Progenitor cell of endocrine pancreas (in vitro differentiated cells): Measurements from ENCODE around the gene LIPN. TPM values are rescaled to one million over a fixed set of nuclear protein-coding genes. Genes with fewer than 3 reads are reported as not detected.

ENCODE experiments used
- DNase-seq: peaks from one replicate; pipeline ENCODE4 v3.0.0; 2021; ENCODE audit warnings: low spot score; ENCODE audit not compliant: unreplicated experiment
- H3K27ac Mint-ChIP-seq: 2 replicates; pipeline ENCODE4 v1.8.0; 2021; ENCODE audit warnings: mild to moderate bottlenecking, moderate library complexity, mixed read lengths
- H3K27me3 Mint-ChIP-seq: 2 replicates; pipeline ENCODE4 v1.8.0; 2021; ENCODE audit warnings: mixed read lengths
- H3K36me3 Mint-ChIP-seq: 2 replicates; pipeline ENCODE4 v1.8.0; 2022; ENCODE audit warnings: mixed read lengths; ENCODE audit not compliant: insufficient read depth
- H3K4me1 Mint-ChIP-seq: 2 replicates; pipeline ENCODE4 v1.8.0; 2021; ENCODE audit warnings: low read depth, mixed read lengths
- H3K4me3 Mint-ChIP-seq: 2 replicates; pipeline ENCODE4 v1.8.0; 2021; ENCODE audit warnings: low read depth, mild to moderate bottlenecking, moderate library complexity, mixed read lengths
- H3K9me3 Mint-ChIP-seq: 2 replicates; pipeline ENCODE4 v1.8.0; 2021; ENCODE audit warnings: low read depth, mixed read lengths
- total RNA-seq: library from RNA; stranded (reverse); gene quantifications from 2 replicates; pipeline ENCODE4 v1.2.1, GENCODE V29; 2021
- TF ChIP-seq, protein P1 (sequence below): fragments of 200-600 bp; sonication (generic); IDR thresholded peaks from one replicate; pipeline ENCODE4 v1.5.0; 2021; ENCODE audit warnings: antibody characterized with exemption, mild to moderate bottlenecking; ENCODE audit not compliant: unreplicated experiment

Gene LIPN
- total RNA-seq, 1 donor from 2014 or later = not detected

DNA sequence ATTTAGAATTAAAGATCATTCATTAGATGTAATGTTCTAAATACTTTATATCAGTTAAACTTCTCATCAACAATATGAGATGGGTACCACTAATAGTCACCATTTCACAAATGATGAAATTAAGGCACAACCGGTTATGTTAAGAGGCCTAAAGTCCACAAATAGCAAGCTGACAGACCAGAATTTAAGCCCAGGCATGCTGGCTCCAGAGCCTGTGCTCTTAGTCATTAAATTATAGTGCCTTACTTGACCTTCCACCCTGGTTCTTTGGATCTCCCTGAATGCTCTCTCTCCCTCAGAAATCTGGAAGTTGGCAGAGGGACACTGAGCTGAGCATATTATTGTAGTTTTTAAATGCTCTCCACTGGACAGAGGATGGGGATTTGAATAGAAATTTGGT lies 3.6 kb downstream of the LIPN start:
- no peaks in the 10 kb centered on the region for H3K27me3 Mint-ChIP-seq
- TF ChIP-seq, protein P1, sequence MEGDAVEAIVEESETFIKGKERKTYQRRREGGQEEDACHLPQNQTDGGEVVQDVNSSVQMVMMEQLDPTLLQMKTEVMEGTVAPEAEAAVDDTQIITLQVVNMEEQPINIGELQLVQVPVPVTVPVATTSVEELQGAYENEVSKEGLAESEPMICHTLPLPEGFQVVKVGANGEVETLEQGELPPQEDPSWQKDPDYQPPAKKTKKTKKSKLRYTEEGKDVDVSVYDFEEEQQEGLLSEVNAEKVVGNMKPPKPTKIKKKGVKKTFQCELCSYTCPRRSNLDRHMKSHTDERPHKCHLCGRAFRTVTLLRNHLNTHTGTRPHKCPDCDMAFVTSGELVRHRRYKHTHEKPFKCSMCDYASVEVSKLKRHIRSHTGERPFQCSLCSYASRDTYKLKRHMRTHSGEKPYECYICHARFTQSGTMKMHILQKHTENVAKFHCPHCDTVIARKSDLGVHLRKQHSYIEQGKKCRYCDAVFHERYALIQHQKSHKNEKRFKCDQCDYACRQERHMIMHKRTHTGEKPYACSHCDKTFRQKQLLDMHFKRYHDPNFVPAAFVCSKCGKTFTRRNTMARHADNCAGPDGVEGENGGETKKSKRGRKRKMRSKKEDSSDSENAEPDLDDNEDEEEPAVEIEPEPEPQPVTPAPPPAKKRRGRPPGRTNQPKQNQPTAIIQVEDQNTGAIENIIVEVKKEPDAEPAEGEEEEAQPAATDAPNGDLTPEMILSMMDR = no peak
- H3K27ac Mint-ChIP-seq = no peak overlapping the region
- H3K4me3 Mint-ChIP-seq = no peak overlapping the region
- H3K36me3 Mint-ChIP-seq = no peaks in the 10 kb centered on the region
- DNase-seq = no peak
- no peaks in the 10 kb centered on the region for H3K9me3 Mint-ChIP-seq
- H3K4me1 Mint-ChIP-seq = peaks cover 8% of the 10 kb centered on the region

DNA sequence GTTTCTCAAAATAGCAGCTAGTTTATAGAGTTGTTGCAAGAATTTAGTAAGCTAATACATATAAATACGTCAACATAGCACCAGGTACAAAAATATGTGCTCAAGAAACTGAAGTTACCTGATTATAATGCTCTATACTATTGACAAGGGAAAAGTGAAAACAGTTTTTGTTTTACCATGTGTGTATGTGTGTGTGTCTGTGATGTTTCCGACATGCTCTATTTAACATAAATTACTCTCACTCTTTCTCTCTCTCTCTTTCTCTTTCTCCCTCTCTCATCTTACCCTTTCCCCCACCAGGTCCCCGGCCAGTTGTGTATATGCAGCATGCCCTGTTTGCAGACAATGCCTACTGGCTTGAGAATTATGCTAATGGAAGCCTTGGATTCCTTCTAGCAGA lies 4.3 kb downstream of the LIPN start:
- H3K27ac Mint-ChIP-seq = no peak overlapping the region
- H3K36me3 Mint-ChIP-seq = no peaks in the 10 kb centered on the region
- no peaks in the 10 kb centered on the region for H3K9me3 Mint-ChIP-seq
- H3K4me1 Mint-ChIP-seq = peaks cover 8% of the 10 kb centered on the region
- DNase-seq = no peak
- H3K4me3 Mint-ChIP-seq = no peak overlapping the region
- H3K27me3 Mint-ChIP-seq = no peaks in the 10 kb centered on the region
- TF ChIP-seq, protein P1 = no peak

DNA sequence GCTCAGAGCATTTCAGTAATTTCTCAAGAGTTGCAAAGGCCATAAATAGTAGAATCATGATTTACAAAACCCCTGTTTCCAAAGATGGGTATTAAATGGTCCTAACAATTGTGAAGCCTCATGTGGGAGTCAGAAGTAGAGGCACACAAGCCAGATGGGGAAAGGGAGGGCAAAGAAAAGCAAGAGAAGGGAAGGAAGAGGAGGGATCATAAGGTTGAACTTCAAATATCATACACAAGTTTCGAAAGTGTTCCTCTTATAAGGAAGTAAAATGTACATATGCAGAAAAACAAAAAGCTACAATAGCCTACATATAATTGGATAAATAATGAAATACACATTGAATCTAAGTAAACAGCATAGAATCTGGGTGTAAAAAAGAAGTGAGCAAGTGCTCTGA lies 6.0 kb downstream of the LIPN start:
- TF ChIP-seq, protein P1 = no peak
- no peak overlapping the region for H3K4me3 Mint-ChIP-seq
- H3K27ac Mint-ChIP-seq = no peak overlapping the region
- peaks cover 8% of the 10 kb centered on the region for H3K4me1 Mint-ChIP-seq
- no peaks in the 10 kb centered on the region for H3K27me3 Mint-ChIP-seq
- no peaks in the 10 kb centered on the region for H3K9me3 Mint-ChIP-seq
- H3K36me3 Mint-ChIP-seq = no peaks in the 10 kb centered on the region
- DNase-seq = no peak

DNA sequence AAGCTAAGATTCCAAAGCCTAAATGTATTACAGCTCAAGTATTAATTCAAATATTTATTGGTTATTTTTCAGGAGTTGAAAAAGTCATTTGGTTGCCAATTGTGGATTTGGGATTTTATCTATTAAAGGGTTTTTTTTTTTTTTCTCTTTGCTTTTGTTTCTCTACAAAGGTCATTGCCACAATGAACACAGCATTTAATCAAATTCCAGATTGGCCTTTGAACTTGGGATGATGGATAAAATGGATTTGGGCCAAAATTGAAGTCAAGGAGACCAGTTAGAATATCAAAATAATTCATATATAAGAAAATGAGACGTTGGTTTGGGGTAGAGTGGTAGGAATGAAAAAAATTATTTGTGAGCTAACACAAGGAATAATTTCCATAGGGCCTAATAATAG lies 9.6 kb downstream of the LIPN start:
- no peaks in the 10 kb centered on the region for H3K27me3 Mint-ChIP-seq
- no peak overlapping the region for H3K27ac Mint-ChIP-seq
- H3K4me1 Mint-ChIP-seq = peaks cover 2% of the 10 kb centered on the region
- peaks cover 14% of the 10 kb centered on the region for H3K9me3 Mint-ChIP-seq
- H3K36me3 Mint-ChIP-seq = peaks cover 2% of the 10 kb centered on the region
- no peak overlapping the region for H3K4me3 Mint-ChIP-seq
- no peak for DNase-seq
- TF ChIP-seq, protein P1 = no peak

DNA sequence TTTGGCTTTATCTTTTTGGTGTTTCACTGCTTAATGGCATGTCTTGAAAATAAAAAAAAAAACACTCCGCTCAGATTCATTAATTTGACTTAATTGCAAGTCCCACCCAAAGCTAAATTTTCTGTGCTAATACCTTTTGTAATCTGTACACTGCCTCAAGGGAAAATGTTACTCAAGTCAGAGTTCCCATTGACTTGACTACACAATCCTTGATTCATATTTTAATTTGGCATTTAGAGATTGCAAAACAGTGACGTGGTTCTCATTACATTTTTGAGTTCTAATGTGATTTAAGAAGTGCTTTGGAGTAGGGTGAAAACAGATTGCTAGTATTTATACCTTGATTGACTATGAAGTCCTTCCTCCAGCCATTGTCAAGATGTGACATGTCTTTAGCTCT lies 21.4 kb downstream of the LIPN start:
- H3K27me3 Mint-ChIP-seq = peaks cover 7% of the 10 kb centered on the region
- H3K4me1 Mint-ChIP-seq = peaks cover 1% of the 10 kb centered on the region
- no peak overlapping the region for H3K4me3 Mint-ChIP-seq
- no peaks in the 10 kb centered on the region for H3K36me3 Mint-ChIP-seq
- H3K9me3 Mint-ChIP-seq = no peaks in the 10 kb centered on the region
- no peak for DNase-seq
- no peak overlapping the region for H3K27ac Mint-ChIP-seq
- TF ChIP-seq, protein P1 = no peak
